ENCODE results near the gene LIX1L.

DNA sequence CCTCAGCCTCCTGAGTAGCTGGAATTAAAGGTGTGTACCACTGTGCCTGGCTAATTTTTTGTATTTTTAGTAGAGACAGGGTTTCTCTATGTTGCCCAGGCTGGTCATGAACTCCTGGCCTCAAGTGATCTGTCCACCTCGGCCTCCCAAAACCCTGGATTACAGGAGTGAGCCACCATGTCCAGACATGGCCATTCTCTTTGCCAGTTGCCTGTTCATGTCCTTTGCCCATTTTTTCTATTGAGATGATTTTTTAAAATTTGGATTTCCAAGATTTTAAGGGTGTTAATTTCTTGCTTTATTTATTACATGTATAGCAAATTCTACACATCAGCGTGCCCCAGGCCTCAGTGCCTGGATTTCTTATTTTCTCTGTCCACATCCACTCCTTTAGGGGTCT lies 9.5 kb upstream of the LIX1L start:
- TF ChIP-seq, protein P1, sequence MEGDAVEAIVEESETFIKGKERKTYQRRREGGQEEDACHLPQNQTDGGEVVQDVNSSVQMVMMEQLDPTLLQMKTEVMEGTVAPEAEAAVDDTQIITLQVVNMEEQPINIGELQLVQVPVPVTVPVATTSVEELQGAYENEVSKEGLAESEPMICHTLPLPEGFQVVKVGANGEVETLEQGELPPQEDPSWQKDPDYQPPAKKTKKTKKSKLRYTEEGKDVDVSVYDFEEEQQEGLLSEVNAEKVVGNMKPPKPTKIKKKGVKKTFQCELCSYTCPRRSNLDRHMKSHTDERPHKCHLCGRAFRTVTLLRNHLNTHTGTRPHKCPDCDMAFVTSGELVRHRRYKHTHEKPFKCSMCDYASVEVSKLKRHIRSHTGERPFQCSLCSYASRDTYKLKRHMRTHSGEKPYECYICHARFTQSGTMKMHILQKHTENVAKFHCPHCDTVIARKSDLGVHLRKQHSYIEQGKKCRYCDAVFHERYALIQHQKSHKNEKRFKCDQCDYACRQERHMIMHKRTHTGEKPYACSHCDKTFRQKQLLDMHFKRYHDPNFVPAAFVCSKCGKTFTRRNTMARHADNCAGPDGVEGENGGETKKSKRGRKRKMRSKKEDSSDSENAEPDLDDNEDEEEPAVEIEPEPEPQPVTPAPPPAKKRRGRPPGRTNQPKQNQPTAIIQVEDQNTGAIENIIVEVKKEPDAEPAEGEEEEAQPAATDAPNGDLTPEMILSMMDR (IDR thresholded peaks at IDR 0.05): no peak
- TF ChIP-seq POLR2A (IDR thresholded peaks at IDR 0.05): no peak
- TF ChIP-seq EP300 (IDR thresholded peaks at IDR 0.05): no peak
